Measurements from ENCODE around the gene RTN4RL2.
A peak's percentile ranks its signal among the peaks of the same experiment; 100 is the strongest.

RTN4RL2 gene

GRCh38 chr11:57499413-57499982 is 39.2 kb downstream of the RTN4RL2 start:
- H3K27me3 ChIP-seq (ENCODE audit: insufficient read depth, low read length), result no peaks in the 10 kb centered on the region
- peak overlapping the region; percentile 66; the same call in 1 of the 2 replicates for H3K9ac ChIP-seq (ENCODE audit: low read depth, low read length)
- H3K4me3 ChIP-seq (ENCODE audit: low read length), result peak overlapping the region; percentile 65
- peaks cover 18% of the 10 kb centered on the region for H3K36me3 ChIP-seq (ENCODE audit: insufficient read depth, low read depth, low read length)
- H3K4me1 ChIP-seq (ENCODE audit: insufficient read depth, low read length), result peaks cover 12% of the 10 kb centered on the region; the same call in 1 of the 2 replicates
- no peak overlapping the region for H3K27ac ChIP-seq (ENCODE audit: low read length)
- no peaks in the 10 kb centered on the region for H3K9me3 ChIP-seq (ENCODE audit: insufficient read depth, low read depth, low read length)

- Histone ChIP-seq H3K27ac (ENCODE audit: low read length) (peak overlapping the region; percentile 59), H3K36me3 (ENCODE audit: insufficient read depth, low read depth, low read length) (peaks cover 21% of the 10 kb centered on the region), H3K9ac (ENCODE audit: low read depth, low read length) (peak overlapping the region; percentile 66; the same call in 1 of the 2 replicates), H3K27me3 (ENCODE audit: insufficient read depth, low read length) (no peaks in the 10 kb centered on the region), H3K4me1 (ENCODE audit: insufficient read depth, low read length) (peaks cover 12% of the 10 kb centered on the region; the same call in 1 of the 2 replicates), H3K9me3 (ENCODE audit: insufficient read depth, low read depth, low read length) (no peaks in the 10 kb centered on the region), H3K4me3 (ENCODE audit: low read length) (peak overlapping the region; percentile 65)
Measured at GRCh38 chr11:57499983-57500461, 39.7 kb downstream of the RTN4RL2 start.

- H3K4me3 ChIP-seq (ENCODE audit: low read length), result peak overlapping the region; percentile 65; the same call in 1 of the 2 replicates
- H3K36me3 ChIP-seq (ENCODE audit: insufficient read depth, low read depth, low read length), result peaks cover 22% of the 10 kb centered on the region
- peaks cover 12% of the 10 kb centered on the region; the same call in 1 of the 2 replicates for H3K4me1 ChIP-seq (ENCODE audit: insufficient read depth, low read length)
- peak overlapping the region; percentile 66; the same call in 1 of the 2 replicates for H3K9ac ChIP-seq (ENCODE audit: low read depth, low read length)
- no peaks in the 10 kb centered on the region for H3K9me3 ChIP-seq (ENCODE audit: insufficient read depth, low read depth, low read length)
- H3K27ac ChIP-seq (ENCODE audit: low read length), result peak overlapping the region; percentile 59
- H3K27me3 ChIP-seq (ENCODE audit: insufficient read depth, low read length), result no peaks in the 10 kb centered on the region
Measured at GRCh38 chr11:57500515-57500914, 40.2 kb downstream of the RTN4RL2 start.

- H3K9ac ChIP-seq (ENCODE audit: low read depth, low read length), result no peak overlapping the region
- no peaks in the 10 kb centered on the region for H3K9me3 ChIP-seq (ENCODE audit: insufficient read depth, low read depth, low read length)
- no peaks in the 10 kb centered on the region for H3K27me3 ChIP-seq (ENCODE audit: insufficient read depth, low read length)
- peaks cover 12% of the 10 kb centered on the region; the same call in 1 of the 2 replicates for H3K4me1 ChIP-seq (ENCODE audit: insufficient read depth, low read length)
- no peak overlapping the region for H3K4me3 ChIP-seq (ENCODE audit: low read length)
- H3K36me3 ChIP-seq (ENCODE audit: insufficient read depth, low read depth, low read length), result peaks cover 24% of the 10 kb centered on the region
- H3K27ac ChIP-seq (ENCODE audit: low read length), result no peak overlapping the region
Measured at GRCh38 chr11:57500926-57501325, 40.6 kb downstream of the RTN4RL2 start.

- Histone ChIP-seq H3K4me1 (ENCODE audit: insufficient read depth, low read length) (peaks cover 12% of the 10 kb centered on the region; the same call in 1 of the 2 replicates), H3K9me3 (ENCODE audit: insufficient read depth, low read depth, low read length) (no peaks in the 10 kb centered on the region), H3K4me3 (ENCODE audit: low read length) (no peak overlapping the region), H3K27ac (ENCODE audit: low read length) (no peak overlapping the region), H3K36me3 (ENCODE audit: insufficient read depth, low read depth, low read length) (peaks cover 24% of the 10 kb centered on the region), H3K27me3 (ENCODE audit: insufficient read depth, low read length) (no peaks in the 10 kb centered on the region), H3K9ac (ENCODE audit: low read depth, low read length) (no peak overlapping the region)
Measured at GRCh38 chr11:57501953-57502352, 41.6 kb downstream of the RTN4RL2 start.

DNA sequence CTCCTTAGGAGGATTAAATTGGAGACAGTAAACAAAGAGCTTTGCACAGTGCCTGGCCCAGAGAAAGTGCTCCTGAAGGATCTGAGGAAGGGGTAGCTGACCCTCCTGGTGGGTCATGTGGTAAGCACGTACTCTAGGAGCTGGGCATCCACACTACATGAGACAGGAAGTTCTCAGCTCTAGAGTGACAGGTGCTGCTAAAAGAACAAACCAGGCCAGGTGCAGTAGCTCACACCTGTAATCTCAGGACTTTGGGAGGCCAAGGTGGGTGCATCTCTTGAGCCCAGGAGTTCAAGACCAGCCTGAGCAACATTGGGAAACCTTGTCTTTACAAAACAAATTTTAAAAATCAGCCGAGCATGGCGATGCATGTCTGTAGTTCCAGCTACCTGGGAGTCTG is 42.0 kb downstream of the RTN4RL2 start:
- Histone ChIP-seq H3K27me3 (ENCODE audit: insufficient read depth, low read length) (no peaks in the 10 kb centered on the region), H3K36me3 (ENCODE audit: insufficient read depth, low read depth, low read length) (peaks cover 20% of the 10 kb centered on the region), H3K4me1 (ENCODE audit: insufficient read depth, low read length) (peaks cover 12% of the 10 kb centered on the region; the same call in 1 of the 2 replicates), H3K27ac (ENCODE audit: low read length) (no peak overlapping the region), H3K4me3 (ENCODE audit: low read length) (no peak overlapping the region), H3K9ac (ENCODE audit: low read depth, low read length) (no peak overlapping the region), H3K9me3 (ENCODE audit: insufficient read depth, low read depth, low read length) (no peaks in the 10 kb centered on the region)

GRCh38 chr11:57502870-57503269 is 42.5 kb downstream of the RTN4RL2 start:
- Histone ChIP-seq H3K27ac (ENCODE audit: low read length) (no peak overlapping the region), H3K36me3 (ENCODE audit: insufficient read depth, low read depth, low read length) (peaks cover 19% of the 10 kb centered on the region), H3K27me3 (ENCODE audit: insufficient read depth, low read length) (no peaks in the 10 kb centered on the region), H3K4me1 (ENCODE audit: insufficient read depth, low read length) (peaks cover 12% of the 10 kb centered on the region; the same call in 1 of the 2 replicates), H3K9ac (ENCODE audit: low read depth, low read length) (no peak overlapping the region), H3K9me3 (ENCODE audit: insufficient read depth, low read depth, low read length) (no peaks in the 10 kb centered on the region), H3K4me3 (ENCODE audit: low read length) (no peak overlapping the region)

GRCh38 chr11:57504511-57504910 is 44.2 kb downstream of the RTN4RL2 start:
- no peaks in the 10 kb centered on the region for H3K27me3 ChIP-seq (ENCODE audit: insufficient read depth, low read length)
- H3K27ac ChIP-seq (ENCODE audit: low read length), result no peak overlapping the region
- H3K36me3 ChIP-seq (ENCODE audit: insufficient read depth, low read depth, low read length), result peaks cover 13% of the 10 kb centered on the region
- H3K4me1 ChIP-seq (ENCODE audit: insufficient read depth, low read length), result peaks cover 10% of the 10 kb centered on the region; the same call in 1 of the 2 replicates
- H3K9ac ChIP-seq (ENCODE audit: low read depth, low read length), result no peak overlapping the region
- H3K9me3 ChIP-seq (ENCODE audit: insufficient read depth, low read depth, low read length), result no peaks in the 10 kb centered on the region
- H3K4me3 ChIP-seq (ENCODE audit: low read length), result no peak overlapping the region

DNA sequence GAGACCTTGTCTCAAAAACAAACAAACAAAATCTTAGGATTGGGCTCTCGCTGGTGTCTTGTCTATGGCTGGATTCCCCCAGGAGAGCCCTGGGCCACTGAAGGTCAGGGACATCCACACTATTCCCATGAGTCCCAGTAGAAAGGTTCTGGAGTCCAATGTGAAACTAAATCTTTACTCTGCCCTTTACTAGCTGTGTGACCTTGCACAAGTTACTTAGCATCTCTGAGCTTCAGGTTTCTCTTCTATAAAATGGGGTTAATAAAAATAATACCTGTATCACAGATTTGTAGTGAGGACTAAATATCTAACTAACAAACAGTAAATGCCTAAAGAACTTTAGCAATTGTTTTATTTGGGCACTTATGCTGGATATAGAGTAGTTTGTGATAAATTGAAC is 46.2 kb downstream of the RTN4RL2 start:
- Histone ChIP-seq H3K9me3 (ENCODE audit: insufficient read depth, low read depth, low read length) (no peaks in the 10 kb centered on the region), H3K9ac (ENCODE audit: low read depth, low read length) (no peak overlapping the region), H3K4me1 (ENCODE audit: insufficient read depth, low read length) (no peaks in the 10 kb centered on the region), H3K4me3 (ENCODE audit: low read length) (no peak overlapping the region), H3K27ac (ENCODE audit: low read length) (no peak overlapping the region), H3K36me3 (ENCODE audit: insufficient read depth, low read depth, low read length) (0 out of 2 replicates have a peak, but pooled peaks cover 7% of the 10 kb centered on the region), H3K27me3 (ENCODE audit: insufficient read depth, low read length) (no peaks in the 10 kb centered on the region)

GRCh38 chr11:57508341-57509170 is 48.2 kb downstream of the RTN4RL2 start:
- Histone ChIP-seq H3K27me3 (ENCODE audit: insufficient read depth, low read length) (peaks cover 9% of the 10 kb centered on the region), H3K9ac (ENCODE audit: low read depth, low read length) (no peak overlapping the region), H3K36me3 (ENCODE audit: insufficient read depth, low read depth, low read length) (0 out of 2 replicates have a peak, but pooled peaks cover 7% of the 10 kb centered on the region), H3K27ac (ENCODE audit: low read length) (no peak overlapping the region), H3K9me3 (ENCODE audit: insufficient read depth, low read depth, low read length) (no peaks in the 10 kb centered on the region), H3K4me3 (ENCODE audit: low read length) (no peak overlapping the region), H3K4me1 (ENCODE audit: insufficient read depth, low read length) (no peaks in the 10 kb centered on the region)

DNA sequence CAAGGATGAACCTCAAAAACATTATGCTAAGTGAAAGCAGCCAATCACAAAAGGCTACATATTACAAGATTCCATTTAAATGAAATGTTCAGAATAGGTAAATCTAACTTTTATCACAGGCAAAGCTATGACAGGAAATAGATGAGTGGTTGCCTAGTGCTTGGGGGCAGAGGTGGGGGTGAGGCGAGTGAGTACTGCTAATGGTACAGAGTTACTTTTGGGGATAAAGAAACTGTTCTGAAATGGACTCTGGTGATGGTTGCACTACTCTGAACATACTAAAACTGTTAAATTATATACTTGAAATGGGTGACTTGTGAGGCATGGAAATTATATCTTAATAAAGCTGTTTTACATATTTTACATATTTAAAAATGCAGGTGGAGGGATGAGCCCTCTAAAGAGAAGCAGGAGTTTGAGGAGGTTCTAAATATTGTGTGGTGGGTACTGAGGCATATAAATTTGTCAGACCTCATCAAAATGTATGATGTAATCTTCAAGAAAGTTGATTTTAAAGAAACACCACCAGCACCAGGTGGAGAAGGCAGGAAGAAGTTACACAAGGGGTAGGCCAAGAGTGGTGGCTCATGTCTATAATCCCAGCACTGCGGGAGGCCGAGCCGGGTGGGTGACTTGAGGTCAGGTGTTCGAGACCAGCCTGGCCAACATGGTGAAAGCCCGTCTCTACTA is 51.6 kb downstream of the RTN4RL2 start:
- H3K27ac ChIP-seq (ENCODE audit: low read length), result no peak overlapping the region
- H3K27me3 ChIP-seq (ENCODE audit: insufficient read depth, low read length), result peaks cover 42% of the 10 kb centered on the region
- no peaks in the 10 kb centered on the region for H3K4me1 ChIP-seq (ENCODE audit: insufficient read depth, low read length)
- no peaks in the 10 kb centered on the region for H3K9me3 ChIP-seq (ENCODE audit: insufficient read depth, low read depth, low read length)
- H3K36me3 ChIP-seq (ENCODE audit: insufficient read depth, low read depth, low read length), result no peaks in the 10 kb centered on the region
- H3K9ac ChIP-seq (ENCODE audit: low read depth, low read length), result no peak overlapping the region
- no peak overlapping the region for H3K4me3 ChIP-seq (ENCODE audit: low read length)
